HG03520 (cell line): ENCODE measurements around the gene DSE.

Experiments used
- ATAC-seq: cut with Tn5 transposase; IDR thresholded peaks from one replicate; pipeline ENCODE4 v1.9.1; 2021; ENCODE audit warnings: mild to moderate bottlenecking, moderate library complexity; ENCODE audit not compliant: unreplicated experiment

The DSE gene

DNA sequence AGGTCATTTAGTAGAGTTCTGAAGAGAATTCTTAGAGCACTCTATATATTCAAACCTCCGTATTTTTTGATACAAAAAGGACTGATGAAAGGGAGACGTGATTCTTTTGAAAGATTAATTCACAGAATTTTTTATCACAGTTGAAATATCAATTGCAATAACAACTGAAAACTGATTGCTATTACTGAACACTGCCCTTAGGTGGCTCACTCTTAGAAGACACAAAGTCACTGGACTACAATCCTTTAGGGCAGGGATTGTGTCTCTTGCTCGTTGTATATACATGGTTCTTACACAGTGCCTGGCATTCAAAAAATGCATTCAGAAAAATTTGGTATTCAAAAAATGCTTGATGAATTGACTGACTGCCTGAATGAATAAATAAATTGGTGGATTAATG is 73.3 kb downstream of the DSE start:
- peak; percentile 68 for ATAC-seq

DNA sequence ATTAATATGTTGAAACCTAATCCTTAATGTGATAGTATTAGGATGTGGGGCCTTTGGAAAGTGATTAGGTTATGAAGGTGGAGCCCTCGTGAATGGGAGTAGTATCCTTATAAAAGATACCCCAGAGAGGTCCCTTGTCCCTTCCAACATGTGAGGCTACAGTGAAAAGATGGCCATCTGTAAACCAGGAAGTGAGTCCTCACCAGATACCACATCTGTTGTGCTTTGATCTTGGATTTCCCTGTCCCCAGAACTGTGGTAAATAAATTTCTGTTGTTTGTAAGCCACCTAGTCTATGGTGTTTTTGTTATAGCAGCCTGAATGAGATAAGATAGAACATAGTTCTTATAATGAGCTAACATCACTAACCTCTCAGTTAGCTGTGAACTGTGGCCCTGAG is 73.8 kb downstream of the DSE start:
- no peak for ATAC-seq

DNA sequence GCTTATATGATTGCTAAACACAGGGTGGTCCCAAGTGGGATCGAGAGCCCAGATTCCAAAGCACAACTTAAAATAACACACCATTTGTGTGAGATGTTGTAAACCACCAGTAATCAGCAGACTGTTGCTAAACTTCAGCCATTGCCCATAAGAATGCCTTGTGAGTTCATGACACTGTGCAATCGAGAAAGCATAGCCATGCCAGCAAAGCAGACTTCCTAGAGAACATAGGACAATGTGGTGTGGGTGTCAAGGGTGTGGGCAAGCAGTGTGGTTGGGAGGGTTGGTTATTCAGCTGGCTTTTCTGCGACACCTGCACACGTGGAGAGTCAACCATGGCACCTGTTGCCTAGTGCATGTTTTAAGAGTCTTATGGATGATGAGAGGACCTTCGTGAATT is 74.4 kb downstream of the DSE start:
- ATAC-seq = no peak

DNA sequence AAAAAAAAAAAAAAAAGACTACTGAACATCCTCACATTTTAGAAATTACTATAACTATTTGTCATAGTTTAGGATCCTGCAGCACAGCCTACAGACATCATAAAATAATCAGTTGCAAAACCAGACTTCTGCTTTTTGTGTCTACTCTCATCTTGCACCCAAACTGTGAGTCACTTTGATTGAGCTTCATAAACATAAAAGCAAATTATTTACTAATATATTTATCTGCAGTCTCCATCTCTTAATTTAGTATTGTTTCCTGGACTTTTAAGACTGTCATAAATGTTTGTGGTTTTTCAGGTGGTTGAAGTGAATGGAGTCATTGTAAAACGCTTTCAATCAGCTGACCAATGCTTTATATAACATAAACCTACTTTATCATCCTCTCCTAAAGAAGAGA is 75.7 kb downstream of the DSE start:
- no peak for ATAC-seq

DNA sequence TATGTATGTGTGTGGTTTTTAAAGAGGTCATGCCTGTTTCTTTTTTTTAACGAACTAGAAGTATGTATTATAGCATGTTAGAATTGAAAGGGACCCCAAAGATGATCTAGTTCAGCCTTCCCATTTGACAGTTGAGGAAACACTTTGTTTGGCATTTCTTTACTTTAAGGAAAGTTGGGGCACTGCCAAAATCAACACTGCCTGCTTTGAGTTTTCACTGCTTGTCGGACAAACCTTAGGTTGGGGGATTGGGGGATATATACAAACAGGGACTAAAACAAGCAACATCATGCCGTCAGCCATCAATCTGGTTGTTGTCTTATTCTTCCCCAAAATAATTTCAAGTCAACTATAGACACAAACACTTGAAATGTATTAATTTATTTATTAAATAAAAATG is 76.3 kb downstream of the DSE start:
- ATAC-seq = no peak

DNA sequence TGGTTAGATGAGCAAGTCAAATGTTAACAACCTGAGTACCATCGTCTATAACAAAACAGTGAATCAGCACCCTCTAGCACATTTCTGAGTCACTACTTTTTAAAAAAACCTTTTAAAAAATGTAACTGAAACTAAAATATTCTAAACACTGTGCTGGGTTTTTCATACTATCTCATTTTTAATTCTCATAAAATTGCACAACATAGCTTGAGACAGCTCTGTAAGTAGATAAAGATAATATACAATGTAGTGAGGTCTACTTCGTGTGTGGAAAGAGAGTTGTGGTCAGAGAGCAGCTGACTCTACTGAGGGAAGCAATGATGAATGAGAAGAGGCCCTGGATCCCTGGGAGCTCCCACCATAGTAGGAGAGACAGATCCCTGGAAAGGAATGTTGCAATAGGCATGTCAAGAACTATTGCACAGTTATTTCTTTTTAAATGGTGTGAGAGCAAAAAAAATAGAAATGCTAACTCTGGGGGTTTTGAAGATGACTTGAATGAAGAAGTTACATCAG is 76.8 kb downstream of the DSE start:
- ATAC-seq = no peak

DNA sequence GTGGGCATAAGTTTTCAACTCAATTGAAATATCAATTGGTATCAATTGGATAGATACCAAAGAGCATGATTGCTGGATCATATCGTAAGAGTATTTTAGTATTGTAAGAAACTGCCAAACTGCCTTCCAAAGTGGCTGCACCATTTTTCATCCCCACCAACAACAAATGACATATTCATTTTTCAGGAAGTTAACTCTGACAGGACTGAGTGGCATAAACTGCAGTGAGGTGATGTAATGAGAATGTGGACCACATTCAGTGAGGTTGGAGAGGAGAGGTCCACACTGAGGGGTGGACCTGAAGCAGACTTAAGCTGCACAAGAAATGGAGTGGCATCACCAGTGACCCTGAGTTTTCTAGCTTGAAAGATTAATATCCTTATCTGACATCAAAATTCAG is 78.8 kb downstream of the DSE start:
- no peak for ATAC-seq

DNA sequence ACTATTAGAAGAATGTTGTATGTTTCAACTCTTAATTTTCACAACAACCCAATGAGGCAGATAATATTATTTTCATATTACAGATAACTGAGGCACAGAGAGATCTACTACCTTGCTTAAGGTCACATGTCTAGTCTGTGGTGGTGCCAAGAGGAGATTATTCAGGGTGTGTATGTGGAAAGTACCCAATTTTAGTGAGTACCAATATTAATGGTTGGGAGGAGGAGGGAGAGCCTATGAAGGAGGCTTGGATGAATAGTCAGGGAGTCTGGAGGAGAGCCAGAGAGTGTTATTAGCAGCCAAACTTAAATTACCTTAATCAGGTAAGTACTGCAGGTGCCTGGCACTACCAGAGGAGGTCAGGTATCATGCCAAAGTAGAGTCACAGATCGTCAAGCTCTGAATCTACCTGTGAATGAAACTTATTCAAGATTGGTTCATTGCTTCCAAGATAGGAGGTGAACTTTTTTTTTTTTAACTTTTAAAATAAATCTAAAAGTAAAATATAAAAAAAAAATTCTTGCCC is 79.5 kb downstream of the DSE start:
- ATAC-seq = no peak

DNA sequence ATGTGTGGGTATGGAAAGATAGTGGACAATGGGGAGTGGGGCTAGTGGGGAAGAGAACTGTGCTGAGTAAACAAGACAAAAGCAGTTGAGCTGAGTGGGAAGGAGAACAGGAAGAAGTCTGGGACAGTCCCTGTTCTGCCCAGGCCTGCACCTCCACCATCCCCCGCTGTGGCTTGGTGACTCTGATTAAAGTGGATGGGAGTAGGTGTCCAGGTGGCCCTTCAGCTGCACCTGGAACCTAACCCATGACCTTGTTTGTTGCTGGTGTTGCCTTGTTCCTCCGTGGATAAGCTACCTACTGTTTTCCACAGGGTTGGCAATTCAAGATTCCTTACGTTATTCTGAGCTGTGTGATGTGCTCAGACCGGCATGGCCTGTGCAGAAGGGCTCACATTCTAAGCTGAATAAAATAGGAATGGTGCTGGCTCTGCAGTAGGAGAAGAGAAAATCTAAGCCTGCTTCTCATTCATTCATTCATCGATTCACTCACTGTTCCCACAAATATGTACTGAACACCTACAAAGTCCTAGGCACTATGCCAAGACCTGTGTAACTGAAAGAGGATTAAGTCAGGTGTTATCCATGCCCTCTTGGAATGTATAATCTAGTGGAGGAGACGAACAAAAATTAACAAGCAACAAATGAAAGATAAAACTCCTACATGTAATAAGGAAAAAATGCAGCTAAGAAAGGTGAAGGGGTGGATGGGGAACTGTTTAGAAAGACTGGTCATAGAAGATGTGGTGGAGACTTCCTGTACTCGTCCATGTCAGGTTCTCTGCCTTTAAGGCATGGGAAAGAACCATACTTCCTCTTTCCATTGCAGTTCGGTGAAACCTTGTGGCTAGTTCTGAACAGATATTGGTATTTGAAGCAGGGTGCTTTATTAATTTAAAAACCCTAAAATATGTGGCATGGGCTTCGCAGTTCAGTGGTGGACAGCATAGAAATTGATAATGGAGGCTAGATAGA is 80.3 kb downstream of the DSE start:
- peak; percentile 80 for ATAC-seq

DNA sequence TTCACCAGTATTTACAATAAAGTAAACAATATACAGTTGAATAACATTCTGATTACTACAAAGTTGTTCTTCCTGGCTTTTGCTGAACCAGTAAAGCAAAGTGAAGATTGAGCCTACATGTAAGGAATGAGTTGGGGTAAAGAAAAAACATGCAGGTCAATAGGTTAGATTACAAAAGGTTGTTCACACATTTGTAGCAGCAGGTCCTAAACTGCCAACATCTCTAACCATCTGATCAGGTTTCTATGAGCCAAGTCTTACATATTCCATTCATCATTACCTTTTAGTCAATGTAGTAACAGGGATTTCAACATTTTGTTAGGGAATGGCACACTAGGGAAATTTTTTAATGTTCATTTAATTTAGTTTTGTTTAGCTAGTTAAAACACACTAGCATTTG is 81.2 kb downstream of the DSE start:
- ATAC-seq = no peak

DNA sequence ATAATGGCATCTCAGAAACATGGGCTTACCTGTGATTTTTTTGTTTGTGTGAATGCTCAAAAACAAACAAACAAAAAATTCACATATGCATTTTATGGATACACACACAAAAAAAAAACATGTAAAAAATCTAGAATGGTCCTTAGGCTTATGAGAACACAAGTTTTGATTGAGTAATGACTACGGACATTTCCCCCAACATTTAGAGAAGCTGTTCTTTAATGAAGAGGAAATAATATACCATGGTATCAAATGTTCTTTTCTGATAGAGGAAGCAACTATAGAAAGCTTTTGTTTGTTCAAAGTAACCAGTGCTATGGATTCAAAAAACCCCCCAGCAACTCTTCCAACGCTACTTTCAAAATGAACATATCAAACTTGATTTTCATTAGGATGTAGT is 81.8 kb downstream of the DSE start:
- ATAC-seq = no peak

DNA sequence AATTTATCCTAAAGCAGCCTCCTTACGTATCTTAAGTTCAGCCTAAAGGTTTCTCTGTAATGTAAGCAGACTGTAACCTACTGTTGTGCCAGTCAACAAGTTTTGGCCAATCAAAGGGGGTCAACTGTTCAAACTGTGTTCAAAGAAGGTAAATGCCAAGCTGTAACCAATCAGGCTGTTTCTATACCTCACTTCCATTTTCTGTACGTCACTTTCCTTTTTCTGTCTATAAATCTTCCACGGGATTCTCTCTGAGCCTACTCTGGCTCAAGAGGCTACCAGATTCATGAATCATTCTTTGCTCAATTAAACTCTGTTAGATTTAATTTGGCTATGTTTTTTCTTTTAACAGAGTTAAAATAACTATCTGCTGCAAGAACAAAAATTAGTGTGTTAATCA is 85.4 kb downstream of the DSE start:
- ATAC-seq = no peak

DNA sequence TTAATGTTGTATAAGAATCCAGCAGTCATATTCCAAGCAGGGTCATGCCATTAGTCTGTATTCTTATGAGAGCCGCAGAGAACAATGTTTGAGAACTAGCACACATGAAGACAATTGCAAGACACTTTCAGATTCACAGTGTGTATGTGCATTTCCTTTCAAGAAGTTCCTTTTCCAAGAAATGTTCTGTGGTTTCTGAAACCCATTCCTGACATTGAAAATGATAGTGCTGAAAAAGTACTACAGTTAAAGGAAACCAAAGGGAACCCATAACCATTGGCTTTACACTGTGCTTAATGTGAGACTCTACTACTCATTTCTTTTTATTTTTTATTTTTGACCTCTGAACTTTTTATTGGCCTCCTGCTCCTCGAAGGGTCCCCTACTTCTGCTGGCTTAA is 86.2 kb downstream of the DSE start:
- ATAC-seq = no peak

DNA sequence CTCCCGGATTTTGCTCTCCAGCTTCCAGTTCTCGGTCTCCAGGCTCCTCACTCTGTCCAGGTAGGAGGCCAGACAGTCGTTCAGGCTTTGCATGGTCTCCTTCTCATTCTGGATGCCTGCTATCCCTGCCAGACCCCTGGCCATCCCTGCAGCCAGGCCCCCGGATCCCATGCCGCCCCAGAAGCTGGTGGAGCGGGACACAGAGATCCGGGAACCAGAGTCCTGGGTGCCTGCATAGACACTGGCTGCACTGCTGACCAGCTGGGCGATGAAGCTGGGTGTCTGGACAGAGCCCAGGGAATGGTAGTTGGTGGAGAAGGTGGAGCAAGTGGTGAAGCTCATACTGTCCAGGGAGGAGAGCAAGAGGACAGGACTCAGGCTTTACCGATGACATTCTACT is 87.5 kb downstream of the DSE start:
- ATAC-seq = no peak

DNA sequence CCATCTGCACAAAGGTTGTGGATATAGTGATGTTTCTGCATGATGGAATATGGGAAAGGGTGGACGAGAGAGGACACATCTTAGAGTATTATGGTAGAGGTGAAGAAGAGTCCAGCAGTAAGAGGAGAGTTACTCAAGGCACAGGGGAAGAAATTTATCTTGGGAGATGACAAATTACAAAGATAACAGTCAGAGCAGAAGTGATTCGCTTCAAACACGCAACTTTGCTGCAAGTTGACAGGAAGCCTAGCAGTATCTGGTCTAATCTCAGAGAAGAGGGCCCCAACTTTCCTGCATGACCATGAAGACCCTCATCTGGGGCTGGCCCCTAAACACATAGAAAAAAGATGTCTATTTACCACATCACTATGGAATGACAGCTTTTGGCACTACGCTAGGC is 89.2 kb downstream of the DSE start:
- ATAC-seq = no peak

DNA sequence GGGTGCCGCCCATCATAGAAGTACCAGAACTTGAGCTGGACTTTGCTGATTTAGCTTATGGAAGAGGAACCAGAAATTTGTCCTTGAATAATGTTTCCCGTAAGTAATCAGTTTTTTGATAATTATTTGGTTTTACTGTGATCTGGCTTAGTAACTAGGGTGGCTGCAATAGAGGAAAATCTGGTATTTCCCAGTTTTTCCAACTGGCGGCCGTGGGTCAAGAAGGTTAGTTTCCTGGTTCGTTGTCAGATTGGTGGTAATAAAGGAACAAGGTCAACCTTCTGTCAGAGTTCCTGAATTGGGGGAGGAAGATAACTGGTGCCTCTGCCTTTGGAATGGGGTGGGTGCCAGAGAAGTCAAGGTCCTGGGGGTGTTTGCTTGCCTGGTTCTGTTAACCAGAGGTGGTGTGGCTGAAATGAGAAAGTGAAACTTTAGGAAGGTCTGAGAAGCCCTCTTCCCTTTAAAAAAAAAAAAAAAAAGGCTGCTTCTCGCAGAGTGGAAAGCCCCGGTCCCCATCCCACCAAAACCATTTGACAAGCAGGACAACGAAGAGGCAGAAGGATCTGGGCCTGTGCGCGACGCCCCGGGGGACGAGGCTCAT is 90.7 kb downstream of the DSE start, which contains the start of gene CALHM6:
Gene CALHM6, plus strand, starts transcription at position 45 of the 601 bp plus-strand sequence. Its CDS starts 555 bp downstream, at position 600.
- no peak for ATAC-seq

DNA sequence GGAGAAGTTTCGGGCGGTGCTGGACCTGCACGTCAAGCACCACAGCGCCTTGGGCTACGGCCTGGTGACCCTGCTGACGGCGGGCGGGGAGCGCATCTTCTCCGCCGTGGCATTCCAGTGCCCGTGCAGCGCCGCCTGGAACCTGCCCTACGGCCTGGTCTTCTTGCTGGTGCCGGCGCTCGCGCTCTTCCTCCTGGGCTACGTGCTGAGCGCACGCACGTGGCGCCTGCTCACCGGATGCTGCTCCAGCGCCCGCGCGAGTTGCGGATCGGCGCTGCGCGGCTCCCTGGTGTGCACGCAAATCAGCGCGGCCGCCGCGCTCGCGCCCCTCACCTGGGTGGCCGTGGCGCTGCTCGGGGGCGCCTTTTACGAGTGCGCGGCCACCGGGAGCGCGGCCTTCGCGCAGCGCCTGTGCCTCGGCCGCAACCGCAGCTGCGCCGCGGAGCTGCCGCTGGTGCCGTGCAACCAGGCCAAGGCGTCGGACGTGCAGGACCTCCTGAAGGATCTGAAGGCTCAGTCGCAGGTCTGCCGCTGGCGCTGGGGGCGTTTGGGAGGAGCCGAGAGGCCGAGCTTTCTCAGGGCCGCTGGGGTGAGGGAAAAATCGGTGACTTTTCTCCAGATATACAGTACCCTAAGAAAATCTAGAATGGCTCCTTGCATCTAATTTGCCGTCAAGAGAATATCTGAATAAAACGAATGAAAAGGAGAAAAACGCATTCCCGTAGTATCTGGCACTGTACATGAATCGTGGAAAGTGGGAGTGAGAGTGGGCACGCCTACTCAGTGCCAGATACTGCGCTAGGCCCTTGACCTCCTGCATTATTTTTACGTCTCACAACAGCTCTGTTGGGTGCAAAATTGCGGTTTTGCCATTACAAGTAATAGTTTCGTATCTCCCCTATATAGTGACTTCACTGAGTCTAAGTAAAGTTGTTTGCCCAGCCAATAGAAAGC is 91.5 kb downstream of the DSE start:
- ATAC-seq = peak; percentile 83

DNA sequence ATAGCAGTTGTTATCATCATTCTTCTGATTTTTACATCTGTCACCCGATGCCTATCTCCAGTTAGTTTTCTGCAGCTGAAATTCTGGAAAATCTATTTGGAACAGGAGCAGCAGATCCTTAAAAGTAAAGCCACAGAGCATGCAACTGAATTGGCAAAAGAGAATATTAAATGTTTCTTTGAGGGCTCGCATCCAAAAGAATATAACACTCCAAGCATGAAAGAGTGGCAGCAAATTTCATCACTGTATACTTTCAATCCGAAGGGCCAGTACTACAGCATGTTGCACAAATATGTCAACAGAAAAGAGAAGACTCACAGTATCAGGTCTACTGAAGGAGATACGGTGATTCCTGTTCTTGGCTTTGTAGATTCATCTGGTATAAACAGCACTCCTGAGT is 92.6 kb downstream of the DSE start:
- no peak for ATAC-seq

DNA sequence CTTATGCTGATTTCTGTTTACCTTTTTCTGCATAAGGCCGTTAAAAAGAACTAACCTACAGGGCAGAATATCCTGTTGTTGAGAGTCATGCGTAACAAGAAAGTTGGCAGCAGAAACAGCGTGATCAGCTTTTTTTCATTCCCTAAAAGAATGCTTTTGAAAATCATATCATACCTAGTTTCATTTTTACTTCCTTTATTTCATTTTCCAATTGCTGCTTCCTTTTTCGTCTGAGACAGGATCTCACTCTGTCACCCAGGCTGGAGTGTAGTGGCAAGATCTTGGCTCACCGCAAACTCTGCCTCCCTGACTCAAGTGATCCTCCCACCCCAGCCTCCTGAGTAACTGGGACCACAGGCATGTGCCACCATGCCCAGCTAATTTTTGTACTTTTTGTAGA is 94.5 kb downstream of the DSE start:
- ATAC-seq = no peak

DNA sequence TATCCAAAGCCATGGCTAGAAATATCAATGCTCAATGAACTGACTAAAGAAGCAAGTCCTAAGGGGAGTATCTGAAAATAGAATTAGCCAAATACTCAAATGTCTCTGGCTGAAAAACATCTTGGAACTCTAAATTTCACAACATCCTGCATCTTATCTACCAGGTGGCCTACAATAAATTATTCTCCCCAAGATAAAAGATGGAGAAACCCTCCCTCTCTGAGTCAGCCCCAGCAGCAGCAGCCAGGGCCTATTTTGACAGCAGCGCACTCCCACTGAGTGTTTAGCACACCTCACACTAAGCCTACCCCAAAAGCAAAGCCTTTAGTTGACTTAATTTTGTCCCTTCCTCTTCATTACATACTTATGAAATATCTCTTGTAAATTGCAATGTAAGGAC is 96.3 kb downstream of the DSE start:
- ATAC-seq = no peak

DNA sequence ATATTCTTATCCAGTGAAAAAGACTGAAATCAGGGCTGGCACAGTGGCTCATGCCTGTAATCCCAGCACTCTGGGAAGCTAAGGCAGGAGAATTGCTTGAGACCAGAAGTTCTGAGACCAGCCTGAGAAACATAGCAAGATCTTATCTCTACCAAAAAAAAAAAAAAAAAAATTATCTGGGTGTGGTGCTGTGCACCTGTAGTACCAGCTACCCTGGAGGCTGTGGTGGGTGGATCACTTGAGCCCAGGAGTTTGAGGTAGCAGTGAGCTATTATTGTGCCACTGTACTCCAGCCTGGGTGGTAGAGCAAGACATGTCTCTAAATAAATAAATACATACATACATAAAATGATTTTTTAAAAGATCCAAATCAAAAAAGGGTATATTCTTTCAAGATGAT is 96.8 kb downstream of the DSE start:
- ATAC-seq = no peak
